SU-DHL-6 (cell line): ENCODE results near the gene SPOCK1.

Source experiments
- H2AFZ ChIP-seq: fragments of 200-600 bp; sonication (generic); 2 replicates; pipeline ENCODE4 v1.6.1; 2014; ENCODE audit warnings: low read depth, mild to moderate bottlenecking, moderate library complexity, mixed read lengths, antibody characterized with exemption, low read length; ENCODE audit not compliant: severe bottlenecking
- H3F3A ChIP-seq: fragments of 200-600 bp; shearing (Covaris generic); 2 replicates; pipeline ENCODE4 v1.6.0; 2016; ENCODE audit warnings: antibody characterized with exemption, mild to moderate bottlenecking; ENCODE audit not compliant: insufficient read depth
- H3K27ac ChIP-seq: fragments of 200-600 bp; sonication (generic); 2 replicates; pipeline ENCODE4 v1.5.1; 2016; ENCODE audit warnings: low read depth, mild to moderate bottlenecking, low read length, moderate library complexity, mixed read lengths
- H3K27me3 ChIP-seq: fragments of 200-600 bp; sonication (generic), shearing (Covaris generic); 2 replicates; pipeline ENCODE4 v1.6.0; 2014; ENCODE audit warnings: mild to moderate bottlenecking, low read length
- H3K36me3 ChIP-seq: fragments of 200-600 bp; sonication (generic); 2 replicates; pipeline ENCODE4 v1.6.1; 2014; ENCODE audit warnings: mild to moderate bottlenecking, low read length, mixed read lengths
- H3K4me2 ChIP-seq: fragments of 300-600, 200-600 bp; shearing (Covaris generic), sonication (generic); 2 replicates; pipeline ENCODE4 v1.6.0; 2014; ENCODE audit warnings: low read length, low read depth, mild to moderate bottlenecking; ENCODE audit not compliant: poor library complexity, severe bottlenecking
- H3K4me3 ChIP-seq: fragments of 200-600 bp; sonication (generic); 2 replicates; pipeline ENCODE4 v1.5.1; 2014; ENCODE audit warnings: antibody characterized with exemption, low read length, mild to moderate bottlenecking, mixed read lengths; ENCODE audit not compliant: insufficient read depth, poor library complexity, severe bottlenecking
- H3K79me2 ChIP-seq: fragments of 200-600 bp; sonication (generic); 2 replicates; pipeline ENCODE4 v1.6.1; 2014; ENCODE audit warnings: mild to moderate bottlenecking, low read length, moderate library complexity; ENCODE audit not compliant: insufficient read depth
- H3K9ac ChIP-seq: fragments of 200-600 bp; sonication (generic); 2 replicates; pipeline ENCODE4 v1.7.0; 2014; ENCODE audit warnings: mild to moderate bottlenecking, low read length
- H3K9me2 ChIP-seq: fragments of 200-600 bp; sonication (generic); replicated peaks from 2 replicates; pipeline ENCODE4 v1.6.1; 2014; ENCODE audit warnings: low read length; ENCODE audit not compliant: insufficient read depth
- H3K9me3 ChIP-seq: fragments of 200-600 bp; sonication (generic); 2 replicates; pipeline ENCODE4 v1.6.1; 2014; ENCODE audit warnings: low read length, mixed read lengths; ENCODE audit not compliant: insufficient read depth
- H4K20me1 ChIP-seq: fragments of 200-600 bp; sonication (generic); 2 replicates; pipeline ENCODE4 v1.6.1; 2014; ENCODE audit warnings: low read depth, mild to moderate bottlenecking, antibody characterized with exemption, low read length, moderate library complexity, mixed read lengths
- EZH2phosphoT487 ChIP-seq: fragments of 200-600 bp; sonication (generic), shearing (Covaris generic); conservative IDR thresholded peaks from 2 replicates; pipeline ENCODE4 v1.6.1; 2018; ENCODE audit warnings: mild to moderate bottlenecking, antibody characterized with exemption, low read length, moderate library complexity, mixed read lengths
- TF ChIP-seq, protein P1 (sequence below): fragments of 200-600 bp; sonication (generic); IDR thresholded peaks from one replicate; pipeline ENCODE4 v1.5.1; 2017; ENCODE audit warnings: antibody characterized with exemption, mild to moderate bottlenecking, low read length, moderate library complexity; ENCODE audit not compliant: insufficient read depth, poor library complexity, severe bottlenecking

SPOCK1 gene

DNA sequence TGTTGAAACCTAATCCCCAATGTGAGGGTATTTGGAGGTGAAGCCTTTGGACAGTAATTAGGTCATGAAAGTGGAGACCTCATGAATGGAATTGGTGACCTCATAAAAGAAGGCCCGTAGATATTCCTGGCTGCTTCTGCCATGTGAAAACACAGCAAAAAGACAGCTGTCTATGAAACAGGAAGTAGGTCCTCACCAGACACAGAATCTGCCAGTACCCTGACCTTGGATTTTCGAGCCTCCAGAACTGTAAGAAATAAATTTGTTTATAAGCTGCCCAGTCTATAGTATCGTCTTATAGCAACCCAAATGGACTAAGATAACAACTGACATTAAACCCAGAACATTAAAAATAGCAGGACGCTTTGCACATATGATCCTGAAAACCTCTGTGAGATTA, 371.1 kb downstream of the SPOCK1 start:
- no peaks in the 10 kb centered on the region for H3K27me3 ChIP-seq
- no peak overlapping the region for H3K27ac ChIP-seq
- H3K9me3 ChIP-seq: no peaks in the 10 kb centered on the region
- H3F3A ChIP-seq: no peaks in the 10 kb centered on the region
- H3K79me2 ChIP-seq: no peaks in the 10 kb centered on the region
- H3K4me2 ChIP-seq: no peak overlapping the region
- H3K36me3 ChIP-seq: no peaks in the 10 kb centered on the region
- H4K20me1 ChIP-seq: no peaks in the 10 kb centered on the region
- H2AFZ ChIP-seq: no peak overlapping the region
- no peak overlapping the region for H3K4me3 ChIP-seq
- H3K9me2 ChIP-seq: no peaks in the 10 kb centered on the region
- no peak for TF ChIP-seq EZH2phosphoT487
- H3K9ac ChIP-seq: no peak overlapping the region

DNA sequence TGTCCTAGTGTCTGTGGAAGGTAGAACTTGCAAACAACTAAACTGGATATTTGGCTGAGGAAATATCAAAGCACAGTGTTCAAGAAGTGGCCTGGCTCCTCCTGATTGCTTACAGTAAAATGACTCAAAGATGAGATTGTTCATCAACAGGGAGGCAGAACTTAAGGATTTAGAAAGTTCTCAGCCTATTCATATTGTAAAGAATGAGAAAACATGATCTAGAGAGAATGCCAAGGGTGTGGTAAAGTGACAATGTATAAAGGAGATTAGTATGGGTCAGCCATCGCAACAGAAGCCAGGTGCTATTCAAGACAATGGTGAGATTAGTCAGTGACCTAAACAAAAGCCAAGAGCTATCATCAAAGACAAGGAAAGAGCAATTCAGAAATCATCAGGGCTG, 372.3 kb downstream of the SPOCK1 start:
- Histone ChIP-seq H3K79me2 (no peaks in the 10 kb centered on the region), H3K4me2 (no peak overlapping the region), H3K9me2 (no peaks in the 10 kb centered on the region), H3K9me3 (no peaks in the 10 kb centered on the region), H3K27ac (no peak overlapping the region), H3K27me3 (no peaks in the 10 kb centered on the region), H3K4me3 (no peak overlapping the region), H3K9ac (no peak overlapping the region), H2AFZ (no peak overlapping the region), H3K36me3 (no peaks in the 10 kb centered on the region), H3F3A (no peaks in the 10 kb centered on the region), H4K20me1 (no peaks in the 10 kb centered on the region)
- TF ChIP-seq EZH2phosphoT487: no peak
- TF ChIP-seq, protein P1, sequence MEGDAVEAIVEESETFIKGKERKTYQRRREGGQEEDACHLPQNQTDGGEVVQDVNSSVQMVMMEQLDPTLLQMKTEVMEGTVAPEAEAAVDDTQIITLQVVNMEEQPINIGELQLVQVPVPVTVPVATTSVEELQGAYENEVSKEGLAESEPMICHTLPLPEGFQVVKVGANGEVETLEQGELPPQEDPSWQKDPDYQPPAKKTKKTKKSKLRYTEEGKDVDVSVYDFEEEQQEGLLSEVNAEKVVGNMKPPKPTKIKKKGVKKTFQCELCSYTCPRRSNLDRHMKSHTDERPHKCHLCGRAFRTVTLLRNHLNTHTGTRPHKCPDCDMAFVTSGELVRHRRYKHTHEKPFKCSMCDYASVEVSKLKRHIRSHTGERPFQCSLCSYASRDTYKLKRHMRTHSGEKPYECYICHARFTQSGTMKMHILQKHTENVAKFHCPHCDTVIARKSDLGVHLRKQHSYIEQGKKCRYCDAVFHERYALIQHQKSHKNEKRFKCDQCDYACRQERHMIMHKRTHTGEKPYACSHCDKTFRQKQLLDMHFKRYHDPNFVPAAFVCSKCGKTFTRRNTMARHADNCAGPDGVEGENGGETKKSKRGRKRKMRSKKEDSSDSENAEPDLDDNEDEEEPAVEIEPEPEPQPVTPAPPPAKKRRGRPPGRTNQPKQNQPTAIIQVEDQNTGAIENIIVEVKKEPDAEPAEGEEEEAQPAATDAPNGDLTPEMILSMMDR: no peak

DNA sequence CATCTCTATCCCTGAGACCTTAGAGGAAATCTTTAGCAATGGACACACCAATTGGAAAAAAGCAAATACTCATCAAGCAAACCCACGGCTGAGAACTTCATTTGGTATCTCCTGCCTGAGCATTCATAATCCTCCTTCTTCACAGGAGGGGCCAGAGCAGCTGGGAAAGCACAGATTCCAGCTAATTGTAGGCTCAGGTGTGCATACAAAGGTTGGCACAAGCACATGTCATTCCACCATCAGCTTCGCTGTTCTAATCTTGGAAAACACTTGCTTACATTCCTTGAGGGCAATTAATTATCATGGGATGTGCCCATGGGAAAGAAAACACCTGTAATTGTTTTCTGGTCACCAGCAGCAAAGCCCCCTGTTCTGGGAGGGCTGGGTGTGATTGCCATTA, 376.6 kb downstream of the SPOCK1 start:
- no peak for TF ChIP-seq EZH2phosphoT487
- TF ChIP-seq, protein P1: no peak
- H3K27ac ChIP-seq: no peak overlapping the region

DNA sequence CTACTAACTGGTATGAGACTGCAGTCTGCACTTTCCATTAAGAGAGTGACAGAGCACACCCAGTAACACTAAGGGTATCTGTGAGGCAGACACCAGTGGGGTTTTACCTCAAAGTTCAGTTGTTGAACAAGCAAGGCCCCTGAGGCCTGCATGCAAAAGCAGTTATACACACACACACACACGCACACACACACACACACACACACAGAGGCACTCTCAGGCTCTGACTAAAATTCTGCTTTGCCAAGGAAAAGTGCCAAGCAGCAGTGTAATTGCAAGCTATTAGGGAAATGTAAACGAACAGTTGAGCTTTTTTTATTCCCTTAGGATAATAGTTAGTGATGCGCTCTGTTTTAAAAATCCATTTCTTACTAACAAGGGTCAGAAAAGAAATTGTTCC, 377.1 kb downstream of the SPOCK1 start:
- Histone ChIP-seq H3K79me2 (no peaks in the 10 kb centered on the region), H3K9ac (no peak overlapping the region), H3K4me2 (no peak overlapping the region), H3K9me2 (no peaks in the 10 kb centered on the region), H3K36me3 (no peaks in the 10 kb centered on the region), H3K27me3 (no peaks in the 10 kb centered on the region), H3K4me3 (no peak overlapping the region), H3F3A (no peaks in the 10 kb centered on the region), H3K27ac (no peak overlapping the region), H3K9me3 (no peaks in the 10 kb centered on the region), H2AFZ (no peak overlapping the region), H4K20me1 (no peaks in the 10 kb centered on the region)
- TF ChIP-seq EZH2phosphoT487: no peak
- TF ChIP-seq, protein P1: no peak

More for the DNA sequence above, 376.6 kb downstream of the SPOCK1 start:
- Histone ChIP-seq H3F3A (no peaks in the 10 kb centered on the region), H3K27me3 (no peaks in the 10 kb centered on the region), H3K4me2 (no peak overlapping the region), H3K4me3 (no peak overlapping the region), H3K36me3 (no peaks in the 10 kb centered on the region), H3K9me2 (no peaks in the 10 kb centered on the region), H3K9ac (no peak overlapping the region), H2AFZ (no peak overlapping the region), H3K9me3 (no peaks in the 10 kb centered on the region), H4K20me1 (no peaks in the 10 kb centered on the region), H3K79me2 (no peaks in the 10 kb centered on the region)
